ENCODE data around the gene EPB41L3.

EPB41L3 gene

GRCh38 chr18:5451150-5451549, 92.6 kb downstream of the EPB41L3 start:
- peak in 1 of 2 donors; percentile 20 for DNase-seq (ENCODE audit: low read depth in 2 of 2)
- TF ChIP-seq CTCF (IDR thresholded peaks at IDR 0.05; ENCODE audit: low read depth, low read length), result no peak
- H3K4me3 ChIP-seq (replicated peaks in 1 of 2; ENCODE audit: low read depth in 2 of 2, low read length in 2 of 2), result no peak overlapping the region

GRCh38 chr18:5449858-5450509, 93.8 kb downstream of the EPB41L3 start:
- no peak overlapping the region for H3K4me3 ChIP-seq (replicated peaks in 1 of 2; ENCODE audit: low read depth in 2 of 2, low read length in 2 of 2)
- no peak for DNase-seq (ENCODE audit: low read depth in 2 of 2)
- TF ChIP-seq CTCF (IDR thresholded peaks at IDR 0.05; ENCODE audit: low read depth, low read length), result no peak

GRCh38 chr18:5447442-5447841, 96.4 kb downstream of the EPB41L3 start:
- no peak for TF ChIP-seq CTCF (IDR thresholded peaks at IDR 0.05; ENCODE audit: low read depth, low read length)
- DNase-seq (ENCODE audit: low read depth in 2 of 2), result no peak
- H3K4me3 ChIP-seq (replicated peaks in 1 of 2; ENCODE audit: low read depth in 2 of 2, low read length in 2 of 2), result no peak overlapping the region

DNA sequence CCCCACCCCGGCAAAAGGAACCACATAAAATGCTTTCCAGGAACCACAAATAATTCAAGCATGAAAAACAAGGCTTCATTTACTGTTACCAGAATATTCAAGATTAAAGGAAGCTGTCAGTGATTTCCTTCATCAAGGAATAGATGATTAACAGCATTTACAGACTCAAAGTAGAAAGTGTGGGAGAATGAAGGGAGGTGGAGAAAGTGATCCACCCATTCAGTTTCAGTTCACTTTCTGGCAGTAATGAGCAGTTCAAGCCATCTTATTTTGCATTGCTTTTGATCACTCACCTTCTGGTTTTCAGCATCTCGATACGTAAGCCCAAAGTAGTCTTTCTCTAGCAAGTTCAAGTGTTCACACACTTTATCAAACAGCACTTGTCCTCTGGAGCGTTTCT, 99.0 kb downstream of the EPB41L3 start:
- no peak for DNase-seq (ENCODE audit: low read depth in 2 of 2)
- TF ChIP-seq CTCF (IDR thresholded peaks at IDR 0.05; ENCODE audit: low read depth, low read length), result no peak
- no peak overlapping the region for H3K4me3 ChIP-seq (replicated peaks in 1 of 2; ENCODE audit: low read depth in 2 of 2, low read length in 2 of 2)

DNA sequence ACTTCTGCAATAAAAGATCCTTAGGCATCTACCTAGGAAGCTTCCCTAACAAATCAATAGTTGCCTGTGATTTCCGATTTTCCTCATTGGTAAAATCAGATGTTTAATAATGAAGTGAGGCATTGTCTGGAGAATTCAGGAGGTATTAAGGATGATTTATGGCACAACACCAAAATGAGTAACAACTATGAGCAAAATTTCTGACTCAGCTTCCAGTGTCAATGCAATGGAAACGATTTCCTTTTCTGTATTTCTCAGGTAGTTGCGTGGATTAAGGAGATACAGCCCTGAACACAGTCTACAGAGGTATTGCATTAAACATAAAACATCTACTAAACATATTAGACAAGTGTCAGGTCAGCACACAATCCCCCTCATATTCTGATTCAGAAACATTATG, 99.5 kb downstream of the EPB41L3 start:
- no peak overlapping the region for H3K4me3 ChIP-seq (replicated peaks in 1 of 2; ENCODE audit: low read depth in 2 of 2, low read length in 2 of 2)
- no peak for TF ChIP-seq CTCF (IDR thresholded peaks at IDR 0.05; ENCODE audit: low read depth, low read length)

DNA sequence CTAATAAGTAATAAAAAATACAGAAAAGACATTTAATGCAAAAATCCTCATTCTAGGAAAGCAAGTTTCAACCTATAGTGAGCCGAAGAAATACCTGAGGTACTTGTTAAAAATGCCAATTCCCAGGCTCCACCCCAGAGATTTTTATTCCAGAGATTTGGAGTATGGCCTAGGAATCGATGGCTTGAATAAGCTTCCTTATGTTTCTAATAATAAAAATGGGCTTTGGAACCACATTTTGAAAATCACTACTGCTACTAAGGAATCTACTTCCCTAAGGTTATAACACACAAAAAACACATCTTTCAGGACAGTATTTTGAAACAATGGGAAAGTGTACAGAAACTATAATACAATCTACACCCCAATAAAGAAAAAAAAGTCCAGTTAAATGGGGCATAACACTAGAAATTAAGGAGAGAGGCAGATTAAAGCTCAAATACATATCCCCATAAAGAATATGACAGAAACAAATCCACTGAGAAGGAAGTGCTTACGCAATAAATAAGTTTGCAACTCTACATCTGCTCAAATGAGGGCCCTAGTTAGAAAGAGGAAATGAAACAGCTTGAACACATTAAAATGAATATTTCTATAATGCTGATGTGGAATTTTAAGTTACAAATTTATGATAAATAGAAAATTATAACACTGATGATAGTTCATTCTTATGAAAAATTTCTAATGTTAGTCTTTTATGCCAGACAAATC, 103.7 kb downstream of the EPB41L3 start:
- TF ChIP-seq CTCF (IDR thresholded peaks at IDR 0.05; ENCODE audit: low read depth, low read length), result no peak
- H3K4me3 ChIP-seq (replicated peaks in 1 of 2; ENCODE audit: low read depth in 2 of 2, low read length in 2 of 2), result no peak overlapping the region
- peak; percentile 33 to 61 for DNase-seq (ENCODE audit: low read depth in 2 of 2)

More for the DNA sequence above, 99.5 kb downstream of the EPB41L3 start:
- peak in 1 of 2 donors; percentile 47 for DNase-seq (ENCODE audit: low read depth in 2 of 2)
